RWPE2 (cell line): Measurements from ENCODE around the gene IRX6.

Source experiments
- ATAC-seq: fragments of 200-7000 bp; cut with Tn5 transposase; 3 replicates; pipeline ENCODE4 v1.9.1; 2021; ENCODE audit warnings: low read depth
- DNase-seq: peaks from one replicate; pipeline ENCODE4 v3.0.0-alpha.2; 2020; ENCODE audit warnings: low spot score
- H3K27ac ChIP-seq: fragments of 450-650 bp; 2 replicates; pipeline ENCODE4 v1.5.1; 2017; ENCODE audit warnings: mild to moderate bottlenecking; ENCODE audit not compliant: poor library complexity, severe bottlenecking
- H3K27me3 ChIP-seq: fragments of 250-450 bp; sonication (Bioruptor Pico); 2 replicates; pipeline ENCODE4 v1.5.1; 2021; ENCODE audit warnings: mild to moderate bottlenecking, moderate library complexity; ENCODE audit not compliant: insufficient read depth, poor library complexity, severe bottlenecking
- H3K36me3 ChIP-seq: fragments of 250-450 bp; sonication (Bioruptor Pico); 2 replicates; pipeline ENCODE4 v1.5.1; 2020; ENCODE audit warnings: low read depth, mild to moderate bottlenecking, moderate library complexity
- H3K4me1 ChIP-seq: fragments of 250-450 bp; sonication (Bioruptor Pico); 2 replicates; pipeline ENCODE4 v1.5.1; 2021; ENCODE audit warnings: mild to moderate bottlenecking, moderate library complexity; ENCODE audit not compliant: insufficient read depth, poor library complexity, severe bottlenecking
- H3K4me3 ChIP-seq: fragments of 250-450 bp; sonication (Bioruptor Pico); 2 replicates; pipeline ENCODE4 v1.5.1; 2021; ENCODE audit warnings: mild to moderate bottlenecking, moderate library complexity; ENCODE audit not compliant: severe bottlenecking
- H3K9me3 ChIP-seq: fragments of 250-450 bp; sonication (Bioruptor Pico); 2 replicates; pipeline ENCODE4 v1.5.1; 2021; ENCODE audit warnings: mild to moderate bottlenecking, moderate library complexity; ENCODE audit not compliant: severe bottlenecking
- TF ChIP-seq, protein P1 (sequence below): fragments of 450-650 bp; IDR thresholded peaks from one replicate; pipeline ENCODE4 v1.5.1; 2017; ENCODE audit warnings: mild to moderate bottlenecking, moderate library complexity; ENCODE audit not compliant: poor library complexity, severe bottlenecking

Gene IRX6

DNA sequence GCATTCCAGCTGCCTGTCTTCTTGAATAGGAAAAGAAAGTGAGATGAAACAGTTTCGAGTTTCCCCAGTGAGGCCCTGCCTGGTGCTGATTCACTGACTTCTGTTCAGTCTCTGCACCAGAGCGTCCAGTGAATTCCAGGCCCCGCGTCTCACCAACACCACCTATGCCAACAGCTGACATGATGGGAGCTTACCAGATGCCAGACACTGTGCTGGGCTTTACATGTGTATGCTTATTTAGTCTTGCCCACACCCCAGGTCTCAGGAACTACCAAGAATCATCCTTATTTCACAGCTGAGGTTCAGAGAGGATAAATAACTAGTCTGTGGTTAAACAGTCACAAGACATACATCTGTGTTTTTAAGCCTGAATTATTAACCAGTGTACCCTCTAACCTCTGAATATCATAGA is 29.1 kb upstream of the IRX6 start:
- Histone ChIP-seq H3K27me3 (no peaks in the 10 kb centered on the region), H3K4me3 (no peak overlapping the region), H3K36me3 (no peaks in the 10 kb centered on the region), H3K4me1 (peaks cover 16% of the 10 kb centered on the region), H3K9me3 (no peaks in the 10 kb centered on the region), H3K27ac (no peak overlapping the region)
- DNase-seq (no peak), ATAC-seq (no peak)
- TF ChIP-seq, protein P1, sequence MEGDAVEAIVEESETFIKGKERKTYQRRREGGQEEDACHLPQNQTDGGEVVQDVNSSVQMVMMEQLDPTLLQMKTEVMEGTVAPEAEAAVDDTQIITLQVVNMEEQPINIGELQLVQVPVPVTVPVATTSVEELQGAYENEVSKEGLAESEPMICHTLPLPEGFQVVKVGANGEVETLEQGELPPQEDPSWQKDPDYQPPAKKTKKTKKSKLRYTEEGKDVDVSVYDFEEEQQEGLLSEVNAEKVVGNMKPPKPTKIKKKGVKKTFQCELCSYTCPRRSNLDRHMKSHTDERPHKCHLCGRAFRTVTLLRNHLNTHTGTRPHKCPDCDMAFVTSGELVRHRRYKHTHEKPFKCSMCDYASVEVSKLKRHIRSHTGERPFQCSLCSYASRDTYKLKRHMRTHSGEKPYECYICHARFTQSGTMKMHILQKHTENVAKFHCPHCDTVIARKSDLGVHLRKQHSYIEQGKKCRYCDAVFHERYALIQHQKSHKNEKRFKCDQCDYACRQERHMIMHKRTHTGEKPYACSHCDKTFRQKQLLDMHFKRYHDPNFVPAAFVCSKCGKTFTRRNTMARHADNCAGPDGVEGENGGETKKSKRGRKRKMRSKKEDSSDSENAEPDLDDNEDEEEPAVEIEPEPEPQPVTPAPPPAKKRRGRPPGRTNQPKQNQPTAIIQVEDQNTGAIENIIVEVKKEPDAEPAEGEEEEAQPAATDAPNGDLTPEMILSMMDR: no peak

DNA sequence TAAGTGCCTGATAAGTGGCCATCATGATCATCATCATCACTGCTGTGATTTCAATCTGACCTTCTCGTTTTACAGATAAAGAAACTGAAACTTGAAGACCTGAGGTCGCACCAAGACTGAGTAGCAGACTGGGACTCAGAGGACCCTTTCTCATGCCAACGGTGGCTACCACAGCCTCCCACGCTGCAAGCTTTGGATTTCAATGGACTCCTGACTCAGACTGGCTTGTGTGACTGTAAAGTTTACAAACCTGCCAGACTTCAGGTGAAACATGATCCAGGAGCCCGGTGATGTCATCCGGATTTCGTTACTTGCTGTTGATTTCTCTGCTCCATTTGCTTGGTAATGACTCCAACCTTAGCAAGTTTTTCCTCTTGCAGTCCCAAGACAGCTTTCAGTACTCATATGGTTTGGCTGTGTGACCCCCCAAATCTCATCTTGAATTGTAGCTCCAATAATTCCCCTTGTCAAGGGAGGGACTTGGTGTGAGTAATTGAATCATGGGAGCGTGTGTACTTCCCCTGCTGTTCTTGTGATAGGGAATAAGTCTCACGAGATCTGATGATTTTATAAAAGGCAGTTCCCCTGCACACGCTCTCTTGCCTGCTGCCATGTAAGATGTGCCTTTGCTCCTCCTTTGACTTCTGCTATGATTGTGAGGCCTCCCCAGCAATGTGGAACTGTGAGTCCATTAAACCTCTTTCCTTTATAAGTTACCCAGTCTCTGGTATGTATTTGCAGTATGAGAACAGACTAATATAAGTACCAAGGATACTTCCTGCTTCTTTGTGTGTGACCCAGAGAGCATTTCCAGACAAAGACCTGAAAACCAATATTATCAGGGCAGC is 26.7 kb upstream of the IRX6 start:
- DNase-seq (peak; percentile 77), ATAC-seq (peak; percentile 86)
- H3K4me3 ChIP-seq: no peak overlapping the region
- peaks cover 16% of the 10 kb centered on the region for H3K4me1 ChIP-seq
- TF ChIP-seq, protein P1: no peak
- no peaks in the 10 kb centered on the region for H3K27me3 ChIP-seq
- H3K9me3 ChIP-seq: no peaks in the 10 kb centered on the region
- peak overlapping the region; percentile 80 for H3K27ac ChIP-seq
- no peaks in the 10 kb centered on the region for H3K36me3 ChIP-seq

DNA sequence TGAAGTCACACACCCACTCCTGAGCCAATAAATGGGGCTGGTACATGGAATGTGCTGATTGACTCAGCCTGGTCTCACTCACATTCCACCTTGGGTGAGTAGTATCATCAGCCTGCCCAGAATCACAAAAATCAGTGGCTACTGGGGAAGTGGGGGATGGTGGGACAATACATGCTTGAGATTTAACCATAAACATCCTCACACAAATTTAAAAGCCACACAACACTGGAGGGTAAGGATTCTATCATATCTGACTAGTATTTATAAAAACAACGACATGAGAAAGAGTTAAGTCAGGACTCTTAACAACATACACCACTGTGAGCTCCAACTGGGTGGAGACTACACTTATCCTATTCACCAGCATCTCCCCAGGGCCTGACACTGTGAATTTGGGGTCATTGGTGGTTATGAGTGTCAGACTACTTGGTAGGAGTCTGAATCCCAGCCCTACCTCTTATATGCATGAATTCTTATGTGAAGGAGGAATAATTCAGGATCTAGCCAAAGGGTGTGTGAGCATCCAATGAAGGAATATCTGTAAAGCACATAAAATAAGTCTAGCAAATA is 26.0 kb upstream of the IRX6 start:
- TF ChIP-seq, protein P1: no peak
- Histone ChIP-seq H3K36me3 (no peaks in the 10 kb centered on the region), H3K27me3 (no peaks in the 10 kb centered on the region), H3K4me1 (peaks cover 16% of the 10 kb centered on the region), H3K4me3 (no peak overlapping the region), H3K9me3 (no peaks in the 10 kb centered on the region), H3K27ac (peak overlapping the region; percentile 80)
- peak; percentile 93 for ATAC-seq
- peak; percentile 61 for DNase-seq

DNA sequence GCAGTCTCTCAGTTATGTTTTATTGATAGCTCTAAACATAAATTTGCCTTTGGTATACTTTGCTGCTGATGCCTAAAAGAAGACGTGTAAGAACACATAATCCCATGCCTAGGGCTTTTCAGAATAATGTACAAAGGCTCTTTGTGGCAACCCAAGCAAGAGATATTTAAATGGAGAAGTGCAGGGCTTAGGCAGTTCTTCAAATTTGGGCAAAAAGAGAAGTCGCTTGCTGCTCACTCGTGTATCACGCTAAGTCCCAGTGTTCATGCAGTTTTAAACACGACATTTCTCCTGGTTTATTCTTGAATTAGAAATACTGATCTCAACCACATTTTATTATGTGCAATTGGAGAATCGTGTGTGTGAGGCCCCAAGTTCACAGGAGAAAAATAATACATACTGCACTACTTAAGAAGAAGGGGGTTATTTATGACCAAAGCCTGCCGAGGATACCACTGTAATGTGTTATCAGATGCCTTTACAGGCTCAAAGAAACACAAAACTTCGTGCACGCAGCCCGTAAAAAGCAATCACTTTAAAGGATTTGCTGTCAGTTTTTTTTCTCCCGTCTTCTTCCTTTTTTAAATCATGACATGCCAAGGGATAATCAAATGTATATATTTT is 22.5 kb upstream of the IRX6 start:
- TF ChIP-seq, protein P1: no peak
- no peak for ATAC-seq
- Histone ChIP-seq H3K4me1 (peaks cover 16% of the 10 kb centered on the region), H3K27ac (no peak overlapping the region), H3K27me3 (no peaks in the 10 kb centered on the region), H3K9me3 (no peaks in the 10 kb centered on the region), H3K4me3 (no peak overlapping the region), H3K36me3 (no peaks in the 10 kb centered on the region)
- DNase-seq: no peak
